Measurements from ENCODE around the gene NIPA2.
A peak's percentile ranks its signal among the peaks of the same experiment; 100 is the strongest.

The NIPA2 gene

GRCh38 chr15:22878103-22878502 lies 39.6 kb downstream of the NIPA2 start:
- no peak for TF ChIP-seq CTCF (conservative IDR thresholded peaks at IDR 0.05; ENCODE audit: low read depth)

GRCh38 chr15:22880068-22880980 lies 41.9 kb downstream of the NIPA2 start:
- CTCF ChIA-PET: interaction anchor here (0.6 kb wide), 1 partner anchor 97 kb away, joined by 4 read pairs; no protein-coding TSS in a partner anchor
- DNase-seq (ENCODE audit: low spot score): no peak
- H3K27ac ChIP-seq: no peak overlapping the region
- POLR2A ChIA-PET (ENCODE audit: low non-redundant PET): no interaction called here
- no peak for TF ChIP-seq CTCF (conservative IDR thresholded peaks at IDR 0.05; ENCODE audit: low read depth)

More at GRCh38 chr15:22878103-22878502, 39.6 kb downstream of the NIPA2 start:
- CTCF ChIA-PET: no interaction called here
- peak overlapping the region; percentile 10; the same call in 1 of the 2 replicates for H3K27ac ChIP-seq
- POLR2A ChIA-PET (ENCODE audit: low non-redundant PET): no interaction called here
- DNase-seq (ENCODE audit: low spot score): no peak

GRCh38 chr15:22880981-22881738 lies 42.7 kb downstream of the NIPA2 start:
- no peak overlapping the region for H3K27ac ChIP-seq
- no peak for TF ChIP-seq CTCF (conservative IDR thresholded peaks at IDR 0.05; ENCODE audit: low read depth)
- ChIA-PET CTCF (no interaction called here), POLR2A (ENCODE audit: low non-redundant PET) (no interaction called here)
- no peak for DNase-seq (ENCODE audit: low spot score)

GRCh38 chr15:22881739-22882440 lies 43.4 kb downstream of the NIPA2 start:
- ChIA-PET CTCF (no interaction called here), POLR2A (ENCODE audit: low non-redundant PET) (no interaction called here)
- no peak for TF ChIP-seq CTCF (conservative IDR thresholded peaks at IDR 0.05; ENCODE audit: low read depth)
- no peak for DNase-seq (ENCODE audit: low spot score)
- H3K27ac ChIP-seq: no peak overlapping the region

DNA sequence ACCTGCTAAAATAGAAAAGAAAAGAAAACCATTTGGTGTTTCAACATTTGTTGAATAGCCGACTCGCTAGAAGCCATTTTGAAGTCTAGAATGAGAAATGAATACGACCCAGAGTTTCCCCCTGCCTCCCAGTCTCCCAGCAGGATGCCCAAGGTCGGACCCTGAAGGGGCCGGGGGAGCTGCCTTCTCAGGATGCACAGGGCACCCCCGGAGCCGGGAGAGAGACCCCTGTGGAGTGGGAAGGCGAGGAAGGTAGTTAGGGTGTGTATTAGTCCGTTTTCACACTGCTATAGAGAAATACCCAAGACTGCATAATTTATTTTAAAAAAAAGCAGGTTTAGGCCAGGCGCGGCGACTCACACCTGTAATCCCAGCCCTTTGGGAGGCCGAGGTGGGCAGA lies 44.7 kb downstream of the NIPA2 start:
- CTCF ChIA-PET: no interaction called here

More for the DNA sequence above, 44.7 kb downstream of the NIPA2 start:
- POLR2A ChIA-PET (ENCODE audit: low non-redundant PET): no interaction called here
- H3K27ac ChIP-seq: no peak overlapping the region
- DNase-seq (ENCODE audit: low spot score): no peak
- TF ChIP-seq CTCF (conservative IDR thresholded peaks at IDR 0.05; ENCODE audit: low read depth): no peak

Data from RWPE1 (cell line).